ENCODE results near the gene COPS3.

GRCh38 chr17:17231621-17232302 is 49.3 kb downstream of the COPS3 start:
- TF ChIP-seq GATA3 (IDR thresholded peaks at IDR 0.05; ENCODE audit: low read depth, low read length) (no peak), GATA2 (IDR thresholded peaks at IDR 0.05; ENCODE audit: low read depth, low read length) (no peak)
